GM21786 (cell line): ENCODE results near the gene KLHL9.
"Not testable (repeated sequence)": the region's sequence is repeated elsewhere in the genome, so short reads cannot be mapped to it uniquely, and the experiment has no call there.

ENCODE experiments used
- ATAC-seq: cut with Tn5 transposase; IDR thresholded peaks from one replicate; pipeline ENCODE4 v1.9.1; 2021; ENCODE audit not compliant: unreplicated experiment

KLHL9 gene

DNA sequence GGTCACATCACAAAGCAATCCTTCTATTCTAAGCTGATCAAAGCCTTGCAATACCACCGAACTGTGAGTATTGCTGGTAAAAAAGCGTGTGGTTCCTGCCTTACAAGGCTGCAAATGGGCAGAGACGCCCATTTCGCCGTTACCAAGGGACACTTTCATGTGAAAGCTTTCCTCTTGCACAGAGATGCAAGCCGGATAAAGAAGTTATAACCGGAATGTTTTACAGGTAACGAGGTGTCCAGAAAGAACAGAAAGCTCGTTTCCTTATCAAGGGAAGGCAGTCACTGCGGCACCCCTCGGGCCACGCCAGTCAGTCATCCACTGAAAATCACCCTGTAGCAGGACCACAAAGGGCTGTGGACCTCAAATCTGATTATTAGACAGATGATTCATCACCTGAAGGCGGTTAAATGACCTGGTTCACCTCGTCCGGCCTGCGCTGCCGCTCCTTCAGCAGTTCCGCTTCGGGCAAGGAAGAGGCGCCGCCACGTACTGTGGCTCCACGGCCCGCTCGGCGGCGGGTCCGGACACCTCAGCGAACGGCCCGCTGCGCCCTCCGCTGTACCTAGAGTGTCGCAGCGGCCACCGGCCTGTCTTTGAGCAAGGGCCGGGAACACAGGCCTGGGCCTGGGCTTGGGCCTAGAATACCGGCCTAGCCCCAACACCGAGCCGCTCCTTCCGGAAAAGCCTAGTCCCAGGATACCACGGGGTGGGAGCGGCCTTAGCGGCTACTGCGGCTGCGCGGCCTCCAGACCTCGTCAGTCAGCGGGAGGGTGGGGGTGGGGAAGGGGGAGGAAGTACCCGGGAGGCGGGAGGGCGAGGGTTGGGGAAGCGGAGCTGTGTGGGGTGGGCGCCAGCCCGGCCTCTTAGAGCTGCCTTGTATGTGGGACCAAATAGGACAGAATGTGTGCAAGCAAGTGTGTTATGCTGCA, at the start of gene KLHL9:
KLHL9 (minus strand) TSS at position 704 of the 932 bp plus-strand sequence; CDS start at position 159, 545 bp downstream.
- peak; percentile 85 for ATAC-seq

DNA sequence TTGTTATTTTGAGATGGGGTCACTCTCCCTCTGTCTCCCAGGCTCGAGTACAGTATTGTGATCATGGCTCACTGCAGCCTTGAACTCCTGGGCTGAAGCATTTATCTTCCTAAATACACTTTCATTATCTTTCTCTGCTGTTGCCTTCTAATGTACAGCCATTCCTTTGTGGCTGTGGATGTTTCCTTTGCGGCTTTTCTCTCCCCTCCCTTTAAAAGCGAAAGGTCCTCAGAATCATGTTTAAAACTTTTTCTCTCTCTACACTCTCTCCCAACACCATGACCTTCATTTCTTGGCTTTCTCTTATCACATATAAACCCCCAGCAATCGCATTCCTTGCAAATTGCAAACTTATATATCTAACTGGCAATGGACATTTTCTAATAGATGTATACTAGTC, 48.4 kb upstream of the KLHL9 start:
- ATAC-seq, result no peak

DNA sequence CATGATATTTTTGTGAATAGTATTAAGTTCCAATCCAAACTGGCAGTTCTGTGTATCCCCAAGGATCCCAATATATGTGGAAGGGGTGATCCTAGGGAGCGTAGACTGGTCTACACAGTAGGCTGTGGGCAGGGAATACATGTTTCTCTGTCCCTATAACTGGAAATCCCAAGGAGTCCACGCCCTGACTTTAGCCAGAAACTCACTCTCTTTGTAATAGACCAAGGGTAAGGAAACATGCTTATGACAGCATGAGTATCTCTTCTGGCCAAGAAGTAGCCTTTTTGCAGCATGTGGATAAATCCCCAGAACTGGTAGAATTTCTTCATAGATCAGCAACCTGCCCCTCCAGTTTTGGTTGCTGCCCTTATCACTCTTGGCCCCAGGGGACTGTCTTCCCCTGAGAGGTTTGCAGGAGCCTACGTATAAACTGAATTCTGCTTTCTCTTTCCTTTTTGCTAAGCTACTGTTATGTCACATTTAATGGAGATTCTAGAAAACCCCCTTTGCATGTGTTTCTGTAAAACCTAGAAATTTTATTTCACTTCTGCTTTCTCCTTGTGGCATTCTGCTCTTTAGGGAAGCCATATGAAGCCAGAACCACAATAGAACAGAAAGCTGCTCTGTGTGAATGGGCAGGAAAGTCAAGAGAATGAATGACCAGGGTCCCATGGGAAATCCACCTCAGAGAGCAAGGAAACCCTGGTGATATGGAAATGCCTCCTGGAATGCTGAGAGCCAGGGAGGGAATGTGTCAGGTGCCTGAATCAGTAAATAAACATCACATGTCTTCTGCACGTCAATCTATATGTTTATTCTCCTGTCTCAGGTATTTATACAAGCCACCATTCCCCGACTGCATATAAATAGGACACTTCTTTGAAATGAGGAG, 46.5 kb upstream of the KLHL9 start:
- peak; percentile 95 for ATAC-seq

GRCh38 chr9:21371467-21371866, 36.3 kb upstream of the KLHL9 start:
- ATAC-seq, result not testable (repeated sequence)

DNA sequence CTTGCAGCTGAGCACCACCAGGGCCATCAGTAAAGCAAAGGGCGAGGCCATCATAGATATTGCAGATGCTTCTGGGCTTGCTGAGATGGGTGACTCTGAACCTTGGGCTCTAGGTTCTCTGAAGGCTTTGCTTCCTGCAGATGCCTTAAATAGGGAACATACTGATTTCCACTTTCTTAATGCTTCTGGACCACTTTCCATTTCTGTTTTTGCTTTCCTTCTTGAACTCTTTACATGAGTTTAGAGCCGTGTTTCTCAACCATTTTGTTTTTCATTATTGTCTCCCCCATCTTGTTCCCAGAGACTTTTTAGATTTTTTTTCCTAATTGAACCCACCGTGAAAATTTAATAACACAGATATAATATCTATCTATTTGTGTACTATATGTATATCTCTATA, 32.8 kb upstream of the KLHL9 start, which contains the start of gene IFNA13:
IFNA13 (minus strand) TSS at position 101 of the 400 bp plus-strand sequence; CDS start at position 54, 47 bp downstream.
- no peak for ATAC-seq

GRCh38 chr9:21367169-21367568, 32.0 kb upstream of the KLHL9 start:
- ATAC-seq, result peak; percentile 91

- no peak for ATAC-seq
Measured at GRCh38 chr9:21362287-21362686, 27.1 kb upstream of the KLHL9 start.

DNA sequence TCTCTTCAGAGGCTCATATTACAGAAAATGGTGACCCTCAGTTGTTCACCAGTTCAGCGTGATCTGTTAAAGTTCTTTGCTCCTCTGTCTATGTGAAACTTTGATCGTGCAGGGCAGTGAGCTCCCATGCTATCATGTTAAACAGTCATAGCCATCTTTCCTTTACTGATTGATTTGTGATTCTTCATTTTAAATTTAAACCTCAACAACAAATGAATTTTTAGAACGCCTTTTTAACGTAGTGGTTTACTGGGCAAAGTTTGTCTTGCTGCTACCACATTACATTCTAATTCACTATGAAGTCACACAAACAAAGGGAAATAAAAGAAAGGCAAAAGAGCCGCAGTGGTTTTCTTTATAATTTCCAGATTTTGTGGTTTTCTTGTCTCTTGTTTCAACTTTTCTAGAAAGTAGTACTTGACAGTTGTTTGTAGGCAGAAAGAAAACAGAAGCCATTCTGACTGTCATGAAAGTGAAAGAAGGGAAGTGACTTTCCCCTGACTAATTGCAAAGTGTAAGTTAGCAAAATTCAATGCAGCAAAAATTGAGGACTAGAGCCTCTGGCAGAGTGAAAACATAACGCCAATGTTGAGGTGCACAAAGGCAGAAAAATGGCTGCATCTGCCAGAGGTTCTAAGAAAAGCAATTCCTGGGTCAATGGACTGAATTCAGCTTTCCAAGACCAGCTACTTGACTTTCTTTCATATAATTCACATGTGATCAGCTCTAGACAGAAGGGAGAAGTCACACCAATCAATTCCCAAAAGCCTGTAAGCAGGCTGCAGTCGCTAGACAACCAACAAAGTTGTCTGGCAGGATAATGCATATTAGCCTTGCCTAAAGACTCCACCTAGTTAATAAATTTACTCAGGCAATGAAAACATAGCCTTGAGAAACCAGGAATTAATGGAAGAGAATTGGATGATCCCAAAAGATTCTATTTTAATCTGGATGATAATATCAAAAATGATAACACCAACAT, 22.6 kb upstream of the KLHL9 start:
- ATAC-seq, result peak; percentile 89

DNA sequence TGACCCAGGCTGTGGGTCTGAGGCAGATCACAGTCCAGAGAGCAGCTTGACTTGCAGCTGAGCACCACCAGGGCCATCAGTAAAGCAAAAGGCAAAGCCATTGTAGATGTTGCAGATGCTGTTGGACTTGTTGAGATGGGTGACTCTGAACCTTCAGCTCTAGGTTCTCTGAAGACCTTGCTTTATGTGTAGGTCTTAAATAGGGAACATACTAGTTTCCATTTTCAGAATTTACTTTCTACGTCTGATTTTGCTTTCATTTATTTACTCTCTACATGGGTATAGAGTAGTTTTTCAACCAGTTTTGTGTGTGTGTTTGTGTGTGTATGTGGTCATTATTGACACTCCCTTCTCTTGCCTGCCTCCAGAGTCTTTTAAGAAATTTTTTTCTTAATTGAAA, 15.6 kb upstream of the KLHL9 start, which contains the start of gene IFNA6:
IFNA6 (minus strand) TSS at position 101 of the 400 bp plus-strand sequence; CDS start at position 101, 0 bp downstream.
- ATAC-seq, result no peak

- ATAC-seq, result no peak
Measured at GRCh38 chr9:21348430-21348970, 13.3 kb upstream of the KLHL9 start.

DNA sequence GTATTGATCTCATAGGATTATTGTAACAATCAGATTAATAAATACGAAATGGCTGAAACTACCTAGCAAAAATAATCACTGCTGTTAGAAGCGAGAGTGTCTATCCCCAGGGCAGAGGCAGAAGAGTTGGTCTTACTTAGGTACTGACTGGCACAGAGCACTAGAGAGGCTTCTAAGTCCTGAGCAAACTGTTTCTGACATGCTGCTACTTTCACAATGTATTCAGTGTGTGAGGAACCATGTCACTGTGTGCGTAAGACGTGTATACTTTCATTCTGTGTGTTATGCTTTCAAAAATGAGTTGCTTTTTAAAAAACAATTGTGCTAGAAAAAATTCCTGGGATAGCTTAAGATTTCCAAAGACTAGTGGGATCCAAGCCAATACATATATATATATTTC, 5.5 kb upstream of the KLHL9 start:
- ATAC-seq, result no peak

- no peak for ATAC-seq
Measured at GRCh38 chr9:21336457-21336856, 1.3 kb upstream of the KLHL9 start.

GRCh38 chr9:21333226-21333625, 2.0 kb downstream of the KLHL9 start:
- ATAC-seq, result no peak

- no peak for ATAC-seq
Measured at GRCh38 chr9:21331676-21332402, 3.4 kb downstream of the KLHL9 start.

GRCh38 chr9:21326526-21327139, 8.6 kb downstream of the KLHL9 start:
- peak; percentile 88 for ATAC-seq

GRCh38 chr9:21324047-21324446, 11.2 kb downstream of the KLHL9 start:
- no peak for ATAC-seq

- ATAC-seq, result no peak
Measured at GRCh38 chr9:21322911-21323461, 12.2 kb downstream of the KLHL9 start.

DNA sequence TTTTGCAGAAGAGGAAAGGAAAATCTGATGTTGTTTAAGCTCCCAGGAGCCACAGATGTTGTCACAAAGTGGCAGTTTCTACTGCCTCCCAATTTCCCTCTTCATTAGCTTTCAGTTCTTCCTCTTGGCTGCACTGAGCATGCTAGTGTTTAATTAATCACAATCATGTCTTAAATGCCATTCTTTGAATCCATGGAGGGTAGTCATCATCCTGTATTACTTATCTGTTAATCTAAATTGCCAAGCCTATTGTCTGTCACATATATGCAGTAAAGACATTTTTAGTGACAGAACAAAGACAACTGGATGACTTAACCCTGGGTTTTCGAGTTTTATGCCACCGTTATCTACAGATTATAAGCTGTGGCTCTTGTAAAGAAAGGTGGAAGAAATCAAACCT, 14.7 kb downstream of the KLHL9 start:
- ATAC-seq, result no peak
